Left renal cortex interstitium (tissue), 4 donors: ENCODE results near the gene LIMCH1. TPM values are rescaled to one million over a fixed set of nuclear protein-coding genes. Genes with fewer than 3 reads are reported as not detected.

ENCODE experiments used
- DNase-seq, 4 donors: peaks; one replicate each; pipeline ENCODE4 v3.0.0-alpha.2; 2013; ENCODE audit warnings: low read depth in 4 of 4, low spot score in 2 of 4, missing footprints in 1 of 4
- polyA plus RNA-seq, 4 donors: library from polyadenylated mRNA; unstranded; fragments of 120-200 nt; gene quantifications; one replicate each; pipeline ENCODE4 v1.2.1, GENCODE V29; 2013; ENCODE audit not compliant: insufficient read length in 4 of 4

Gene LIMCH1
- polyA plus RNA-seq, 4 donors, result 88.6 to 106 (median 98.2) TPM

- peak in 1 of 4 donors; percentile 45 for DNase-seq
Measured at GRCh38 chr4:41747230-41748055, 209.5 kb downstream of the LIMCH1 start.

GRCh38 chr4:41748074-41748570 lies 210.2 kb downstream of the LIMCH1 start:
- DNase-seq, result no peak

GRCh38 chr4:41748571-41749475 lies 210.9 kb downstream of the LIMCH1 start, which contains the start of gene PHOX2B:
Gene PHOX2B (minus strand): TSS chr4:41748725. CDS start chr4:41748610, 115 bp downstream.
- DNase-seq, result peak in 1 of 4 donors; percentile 37

- DNase-seq, result peak in 1 of 4 donors; percentile 55
Measured at GRCh38 chr4:41749631-41750039, 211.7 kb downstream of the LIMCH1 start.

Other genes with a start within 250 kb of the LIMCH1 start
- gene PHOX2B, start 210.6 kb downstream of the LIMCH1 start, polyA plus RNA-seq, result under 1 TPM; 0.05 to 0.19 (median 0.10) TPM